MM.1S (cell line): ENCODE data around the gene NTRK3.

Experiments used
- DNase-seq: peaks from one replicate; pipeline ENCODE4 v3.0.0-alpha.2; 2015
- H2AFZ ChIP-seq: fragments of 300-600 bp; sonication (generic); 2 replicates; pipeline ENCODE4 v1.6.0; 2016; ENCODE audit warnings: antibody characterized with exemption, low read length
- H3F3A ChIP-seq: fragments of 300-600 bp; sonication (generic); 2 replicates; pipeline ENCODE4 v1.6.1; 2016; ENCODE audit warnings: mild to moderate bottlenecking, antibody characterized with exemption, low read length, moderate library complexity, mixed read lengths; ENCODE audit not compliant: insufficient read depth
- H3K27ac ChIP-seq: fragments of 300-600 bp; sonication (generic); 2 replicates; pipeline ENCODE4 v1.5.1; 2016; ENCODE audit warnings: mild to moderate bottlenecking, low read length
- H3K27me3 ChIP-seq: fragments of 300-600 bp; sonication (generic); replicated peaks from 2 replicates; pipeline ENCODE4 v1.6.0; 2016; ENCODE audit warnings: low read length; ENCODE audit not compliant: insufficient read depth
- H3K36me3 ChIP-seq: fragments of 300-600 bp; sonication (generic); replicated peaks from 2 replicates; pipeline ENCODE4 v1.6.1; 2016; ENCODE audit warnings: mild to moderate bottlenecking, low read length, mixed read lengths; ENCODE audit not compliant: insufficient read depth
- H3K4me1 ChIP-seq: fragments of 300-600 bp; sonication (generic); 2 replicates; pipeline ENCODE4 v1.6.1; 2016; ENCODE audit warnings: low read length, mixed read lengths
- H3K4me2 ChIP-seq: fragments of 300-600 bp; sonication (generic); 2 replicates; pipeline ENCODE4 v1.6.0; 2016; ENCODE audit warnings: low read depth, low read length
- H3K4me3 ChIP-seq: fragments of 300-600 bp; sonication (generic); 2 replicates; pipeline ENCODE4 v1.5.1; 2016; ENCODE audit warnings: low read length, mixed read lengths
- H3K79me2 ChIP-seq: fragments of 300-600 bp; sonication (generic); 2 replicates; pipeline ENCODE4 v1.6.1; 2016; ENCODE audit warnings: mixed run types, low read length, mixed read lengths
- H3K9ac ChIP-seq: fragments of 300-600 bp; sonication (generic); 2 replicates; pipeline ENCODE4 v1.6.1; 2016; ENCODE audit warnings: low read length, mixed read lengths
- H3K9me2 ChIP-seq: fragments of 300-600 bp; sonication (generic); replicated peaks from 2 replicates; pipeline ENCODE4 v1.6.1; 2016; ENCODE audit warnings: mild to moderate bottlenecking, low read length, mixed read lengths; ENCODE audit not compliant: insufficient read depth
- H3K9me3 ChIP-seq: fragments of 300-600 bp; sonication (generic); replicated peaks from 2 replicates; pipeline ENCODE4 v1.6.1; 2016; ENCODE audit warnings: mild to moderate bottlenecking, low read length, mixed read lengths; ENCODE audit not compliant: insufficient read depth
- H4K20me1 ChIP-seq: fragments of 300-600 bp; sonication (generic); 2 replicates; pipeline ENCODE4 v1.6.1; 2016; ENCODE audit warnings: mild to moderate bottlenecking, low read length, moderate library complexity, mixed read lengths; ENCODE audit not compliant: insufficient read depth
- EZH2 ChIP-seq: fragments of 300-600 bp; sonication (generic); optimal IDR thresholded peaks from 2 replicates; pipeline ENCODE3; 2017; ENCODE audit warnings: low read depth, mild to moderate bottlenecking, antibody characterized with exemption, low read length, mixed read lengths
- EZH2phosphoT487 ChIP-seq: fragments of 300-600 bp; sonication (generic); IDR thresholded peaks from 2 replicates; pipeline ENCODE4 v1.6.1; 2018; ENCODE audit warnings: antibody characterized with exemption, low read length
- TF ChIP-seq, protein P1 (sequence below): fragments of 300-600 bp; sonication (generic); IDR thresholded peaks from 2 replicates; pipeline ENCODE4 v1.5.1; 2016; ENCODE audit warnings: antibody characterized with exemption, low read length, mixed read lengths

Gene NTRK3

DNA sequence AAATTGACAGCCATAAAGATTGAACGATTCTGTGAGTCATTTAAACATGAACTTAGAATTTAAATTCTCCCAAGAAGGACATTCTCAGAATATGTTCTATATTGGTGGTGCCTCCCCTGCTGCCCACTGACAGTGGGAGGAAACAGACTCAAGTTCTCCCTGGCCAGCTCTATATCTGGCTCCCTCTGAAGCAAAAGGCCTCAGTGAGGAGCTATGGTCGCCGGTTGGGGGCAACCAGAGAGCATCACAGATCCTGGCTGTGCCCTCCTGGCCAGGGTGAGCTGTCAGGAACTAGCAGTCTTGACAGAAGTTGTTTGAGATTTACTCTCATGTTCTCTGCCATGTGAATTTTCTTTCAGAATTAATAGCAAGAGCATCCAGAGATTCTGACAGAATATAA is 285.5 kb downstream of the NTRK3 start:
- no peak overlapping the region for H3K9ac ChIP-seq

DNA sequence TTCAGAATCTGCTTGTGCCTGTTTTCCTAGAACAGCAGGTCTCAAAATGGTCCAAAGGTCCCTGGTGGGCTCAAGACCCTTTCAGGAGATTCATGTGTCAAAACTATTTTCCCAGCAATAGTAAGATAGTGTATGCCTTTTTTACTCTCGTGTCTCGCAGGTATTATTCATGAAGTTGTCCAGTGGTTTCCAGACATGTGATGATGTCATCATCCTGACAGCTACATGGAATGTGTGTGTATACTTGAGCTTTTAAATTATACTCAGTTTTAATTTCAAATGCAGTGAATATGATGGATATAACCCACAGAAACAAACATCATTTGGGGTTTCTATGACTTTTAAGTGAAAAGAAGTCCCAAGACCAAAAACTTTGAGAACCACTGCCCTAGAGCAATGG is 288.6 kb downstream of the NTRK3 start:
- no peaks in the 10 kb centered on the region for H3K27me3 ChIP-seq
- H3K27ac ChIP-seq = no peak overlapping the region
- no peaks in the 10 kb centered on the region for H3K36me3 ChIP-seq
- H3K9me2 ChIP-seq = no peaks in the 10 kb centered on the region
- no peaks in the 10 kb centered on the region for H3F3A ChIP-seq
- H3K4me2 ChIP-seq = no peak overlapping the region
- H2AFZ ChIP-seq = no peak overlapping the region
- no peak for DNase-seq
- H3K4me3 ChIP-seq = no peak overlapping the region
- no peaks in the 10 kb centered on the region for H3K79me2 ChIP-seq
- TF ChIP-seq, protein P1, sequence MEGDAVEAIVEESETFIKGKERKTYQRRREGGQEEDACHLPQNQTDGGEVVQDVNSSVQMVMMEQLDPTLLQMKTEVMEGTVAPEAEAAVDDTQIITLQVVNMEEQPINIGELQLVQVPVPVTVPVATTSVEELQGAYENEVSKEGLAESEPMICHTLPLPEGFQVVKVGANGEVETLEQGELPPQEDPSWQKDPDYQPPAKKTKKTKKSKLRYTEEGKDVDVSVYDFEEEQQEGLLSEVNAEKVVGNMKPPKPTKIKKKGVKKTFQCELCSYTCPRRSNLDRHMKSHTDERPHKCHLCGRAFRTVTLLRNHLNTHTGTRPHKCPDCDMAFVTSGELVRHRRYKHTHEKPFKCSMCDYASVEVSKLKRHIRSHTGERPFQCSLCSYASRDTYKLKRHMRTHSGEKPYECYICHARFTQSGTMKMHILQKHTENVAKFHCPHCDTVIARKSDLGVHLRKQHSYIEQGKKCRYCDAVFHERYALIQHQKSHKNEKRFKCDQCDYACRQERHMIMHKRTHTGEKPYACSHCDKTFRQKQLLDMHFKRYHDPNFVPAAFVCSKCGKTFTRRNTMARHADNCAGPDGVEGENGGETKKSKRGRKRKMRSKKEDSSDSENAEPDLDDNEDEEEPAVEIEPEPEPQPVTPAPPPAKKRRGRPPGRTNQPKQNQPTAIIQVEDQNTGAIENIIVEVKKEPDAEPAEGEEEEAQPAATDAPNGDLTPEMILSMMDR = no peak
- TF ChIP-seq EZH2phosphoT487 = no peak
- no peak overlapping the region for H3K9ac ChIP-seq
- H4K20me1 ChIP-seq = no peaks in the 10 kb centered on the region
- H3K9me3 ChIP-seq = no peaks in the 10 kb centered on the region
- H3K4me1 ChIP-seq = no peaks in the 10 kb centered on the region

More for the DNA sequence above, 285.5 kb downstream of the NTRK3 start:
- Histone ChIP-seq H3K27me3 (no peaks in the 10 kb centered on the region), H3F3A (no peaks in the 10 kb centered on the region), H3K4me1 (no peaks in the 10 kb centered on the region), H3K36me3 (no peaks in the 10 kb centered on the region), H3K79me2 (no peaks in the 10 kb centered on the region), H3K4me2 (no peak overlapping the region), H3K27ac (no peak overlapping the region), H3K9me2 (no peaks in the 10 kb centered on the region), H3K9me3 (no peaks in the 10 kb centered on the region), H2AFZ (no peak overlapping the region), H3K4me3 (no peak overlapping the region), H4K20me1 (no peaks in the 10 kb centered on the region)
- no peak for DNase-seq
- TF ChIP-seq, protein P1 = no peak
- TF ChIP-seq EZH2 (no peak), EZH2phosphoT487 (no peak)

DNA sequence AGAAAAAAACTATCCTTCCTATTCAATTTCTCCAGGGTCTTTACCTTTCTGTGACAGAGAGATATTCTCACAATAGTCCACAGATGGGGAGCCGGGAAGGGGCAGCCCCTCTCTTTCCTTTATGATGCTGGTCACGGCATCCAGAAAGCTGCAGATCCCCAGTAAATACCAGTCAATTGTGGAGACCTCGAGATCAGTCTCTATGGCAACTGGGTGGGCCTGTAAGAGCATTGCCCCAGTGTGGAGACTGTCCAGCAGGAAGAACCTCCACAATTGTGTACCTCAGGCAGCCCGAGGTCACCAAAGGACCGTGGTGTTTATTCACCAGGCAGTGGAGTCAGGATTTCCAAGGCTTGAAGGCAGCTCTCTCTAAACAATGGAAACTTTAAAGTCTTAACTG is 291.2 kb downstream of the NTRK3 start:
- no peak overlapping the region for H3K4me3 ChIP-seq
- H3K9me2 ChIP-seq = no peaks in the 10 kb centered on the region
- H3K9me3 ChIP-seq = no peaks in the 10 kb centered on the region
- TF ChIP-seq, protein P1 = no peak
- TF ChIP-seq EZH2phosphoT487 (no peak), EZH2 (no peak)
- no peak overlapping the region for H2AFZ ChIP-seq
- H4K20me1 ChIP-seq = no peaks in the 10 kb centered on the region
- DNase-seq = no peak
- H3K4me1 ChIP-seq = no peaks in the 10 kb centered on the region
- no peaks in the 10 kb centered on the region for H3K79me2 ChIP-seq
- H3F3A ChIP-seq = no peaks in the 10 kb centered on the region
- no peaks in the 10 kb centered on the region for H3K36me3 ChIP-seq
- no peak overlapping the region for H3K4me2 ChIP-seq
- H3K27ac ChIP-seq = no peak overlapping the region
- H3K27me3 ChIP-seq = no peaks in the 10 kb centered on the region
- no peak overlapping the region for H3K9ac ChIP-seq
